Measurements from ENCODE around the gene MYBPHL.

MYBPHL gene, protein sequence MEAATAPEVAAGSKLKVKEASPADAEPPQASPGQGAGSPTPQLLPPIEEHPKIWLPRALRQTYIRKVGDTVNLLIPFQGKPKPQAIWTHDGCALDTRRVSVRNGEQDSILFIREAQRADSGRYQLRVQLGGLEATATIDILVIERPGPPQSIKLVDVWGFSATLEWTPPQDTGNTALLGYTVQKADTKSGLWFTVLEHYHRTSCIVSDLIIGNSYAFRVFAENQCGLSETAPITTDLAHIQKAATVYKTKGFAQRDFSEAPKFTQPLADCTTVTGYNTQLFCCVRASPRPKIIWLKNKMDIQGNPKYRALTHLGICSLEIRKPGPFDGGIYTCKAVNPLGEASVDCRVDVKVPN

DNA sequence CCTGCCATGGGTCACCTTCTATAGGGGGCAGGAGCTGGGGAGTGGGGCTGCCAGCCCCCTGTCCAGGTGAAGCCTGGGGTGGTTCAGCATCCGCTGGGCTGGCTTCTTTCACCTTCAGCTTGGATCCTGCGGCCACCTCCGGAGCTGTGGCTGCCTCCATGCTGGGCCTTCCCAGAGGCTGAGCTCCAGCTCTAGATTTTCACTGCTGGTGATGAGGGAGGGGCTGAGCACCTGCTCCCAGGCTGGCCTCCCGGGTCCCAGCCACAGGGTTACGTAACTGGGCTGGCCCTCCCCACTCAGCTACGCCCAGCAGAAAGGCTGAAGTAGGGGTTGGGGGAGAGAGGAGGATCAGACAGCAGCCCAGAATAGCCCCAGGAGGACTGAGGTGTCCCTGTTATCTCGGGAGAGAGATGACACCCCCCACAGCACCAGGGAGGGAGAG, at the start of gene MYBPHL:
Gene MYBPHL (minus strand): TSS at position 180 of the 442 bp plus-strand sequence. CDS start 20 bp downstream, at position 160.
- in situ Hi-C loops (cut with MboI; ENCODE audit: low sequenced_read_pairs) = no loop called here

DNA sequence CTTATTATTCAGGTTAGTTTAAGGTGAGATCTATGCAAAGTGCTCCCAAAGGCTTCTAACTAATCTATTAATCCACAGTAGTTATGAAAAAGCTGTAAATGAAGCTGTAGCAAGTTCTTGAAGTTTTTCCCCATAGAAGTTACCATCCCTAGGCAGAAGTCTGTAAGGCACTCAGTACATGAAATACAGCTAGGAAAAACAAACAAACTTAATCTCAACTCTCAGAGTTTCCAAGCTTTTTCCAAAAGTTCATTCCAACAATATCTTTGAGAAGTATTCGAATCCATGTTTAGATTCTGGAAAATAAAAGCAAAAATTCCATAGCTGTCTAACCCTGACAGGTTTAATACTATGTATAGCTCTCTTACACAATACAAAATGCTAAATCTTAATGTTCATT, 49.7 kb upstream of the MYBPHL start:
- in situ Hi-C loops (cut with MboI; ENCODE audit: low sequenced_read_pairs) = no loop called here

DNA sequence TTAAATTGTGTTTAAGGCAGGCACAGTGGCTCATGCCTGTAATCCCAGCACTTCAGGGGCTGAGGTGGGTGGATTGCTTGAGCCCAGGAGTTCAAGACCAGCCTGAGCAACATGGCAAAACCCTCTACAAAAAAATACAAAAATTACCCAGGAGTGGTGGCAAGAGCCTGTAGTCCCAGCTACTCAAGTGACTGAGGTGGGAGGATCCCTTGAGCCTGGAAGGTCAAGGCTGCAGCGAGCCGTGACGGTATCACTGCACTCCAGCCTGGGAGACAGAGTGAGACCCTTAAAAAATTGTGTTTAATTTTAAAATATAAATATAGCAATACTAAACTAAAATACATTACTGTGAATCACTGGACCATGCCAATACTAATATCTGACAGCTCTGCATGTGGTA, 48.1 kb upstream of the MYBPHL start:
- in situ Hi-C loops (cut with MboI; ENCODE audit: low sequenced_read_pairs) = no loop called here

DNA sequence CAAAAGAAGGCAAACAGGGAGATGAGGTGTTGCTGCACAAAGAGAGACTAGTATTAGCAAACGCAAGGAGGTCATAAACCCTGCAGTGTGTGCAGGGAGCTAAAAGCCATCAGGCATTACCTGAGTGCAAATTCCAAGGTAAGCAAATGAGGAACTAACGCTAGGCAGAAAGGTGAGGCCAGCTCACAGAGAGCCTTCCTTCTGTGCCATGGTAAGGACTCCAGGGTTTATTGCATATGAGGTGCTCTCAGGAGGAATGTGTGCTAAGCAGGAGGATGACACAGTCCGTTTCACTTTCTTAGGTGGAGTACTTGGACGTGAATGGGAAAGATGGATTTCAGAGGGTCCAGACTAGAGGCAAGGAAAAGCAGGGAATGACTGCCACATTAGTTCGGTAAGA, 44.6 kb upstream of the MYBPHL start:
- in situ Hi-C loops (cut with MboI; ENCODE audit: low sequenced_read_pairs) = no loop called here

DNA sequence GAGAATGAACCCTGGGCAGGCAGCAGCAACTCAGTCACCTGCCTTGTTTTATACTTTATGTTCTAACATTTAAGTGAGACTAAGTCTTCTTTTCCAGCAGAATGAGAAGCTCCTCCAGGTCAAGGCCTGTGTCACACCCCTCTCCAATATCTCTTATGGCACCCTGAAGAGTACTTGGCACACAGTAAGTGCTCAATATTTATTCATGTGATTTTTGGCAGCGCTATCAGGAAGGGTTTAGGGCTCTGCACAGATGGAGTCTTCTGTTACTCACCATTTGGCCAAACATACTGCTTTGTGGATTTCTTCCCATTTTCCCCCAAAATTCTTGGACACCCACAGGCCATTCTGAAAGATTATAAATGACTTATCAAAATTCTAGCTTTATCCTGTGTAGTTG, 43.8 kb upstream of the MYBPHL start:
- in situ Hi-C loops (cut with MboI; ENCODE audit: low sequenced_read_pairs) = no loop called here

DNA sequence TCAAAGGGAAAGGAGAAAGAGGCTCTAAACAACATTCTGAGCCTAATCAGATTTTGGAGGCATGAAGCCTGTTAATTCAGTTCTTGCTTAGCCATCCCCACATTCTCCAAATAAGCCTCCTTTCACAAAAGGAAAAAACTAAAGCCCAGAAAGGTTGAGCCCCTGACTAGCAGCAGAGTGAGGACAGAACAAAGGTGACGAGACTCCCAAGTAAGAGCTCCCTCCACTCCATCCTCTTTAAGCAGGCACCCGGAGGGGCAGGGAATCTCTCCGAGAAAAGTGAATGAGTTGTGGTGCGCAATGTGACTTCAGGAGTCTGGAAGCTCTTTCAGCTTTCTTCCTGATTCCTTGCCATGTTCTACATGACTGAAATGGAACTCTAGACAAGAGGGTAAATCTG, 43.4 kb upstream of the MYBPHL start:
- in situ Hi-C loops (cut with MboI; ENCODE audit: low sequenced_read_pairs) = no loop called here

DNA sequence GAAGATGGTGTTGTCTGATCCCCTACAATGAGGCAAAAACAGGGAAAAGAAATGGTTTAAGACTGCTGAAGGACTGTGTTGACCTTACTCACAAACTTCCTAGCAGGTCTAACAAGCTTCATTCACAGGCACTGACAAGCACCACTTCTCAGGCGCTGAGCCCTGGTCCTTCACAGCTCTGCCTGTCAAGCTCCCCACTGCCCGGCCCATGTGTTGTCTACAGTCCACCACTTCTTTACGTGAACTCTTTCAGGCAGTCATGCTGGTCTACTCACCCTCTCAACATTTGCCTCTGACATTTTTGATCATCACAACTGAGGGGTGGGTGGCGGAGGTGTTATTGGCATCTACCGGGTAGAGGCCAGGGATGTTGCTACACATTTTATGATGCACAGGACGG, 40.7 kb upstream of the MYBPHL start:
- in situ Hi-C loops (cut with MboI; ENCODE audit: low sequenced_read_pairs) = no loop called here

GRCh38 chr1:109341944-109342930, 35.4 kb upstream of the MYBPHL start:
- in situ Hi-C loops (cut with MboI; ENCODE audit: low sequenced_read_pairs) = no loop called here

DNA sequence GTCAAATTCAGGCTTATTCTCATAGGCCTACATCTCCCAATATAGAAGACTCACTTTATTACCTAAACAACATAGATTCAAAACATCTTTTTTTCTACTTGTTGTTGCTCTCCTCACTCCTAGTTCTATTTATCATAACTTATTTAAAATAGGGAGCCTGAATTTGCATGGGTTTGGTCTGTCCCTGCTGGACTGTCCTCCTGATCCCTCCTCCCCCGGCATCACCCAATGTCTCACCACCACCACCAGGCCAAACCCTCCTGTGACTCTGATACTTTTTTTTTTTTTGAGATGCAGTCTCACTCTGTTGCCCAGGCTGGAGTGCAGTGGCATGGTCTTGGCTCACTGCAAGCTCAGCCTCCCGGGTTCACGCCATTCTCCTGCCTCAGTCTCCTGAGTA, 31.8 kb upstream of the MYBPHL start:
- in situ Hi-C loops (cut with MboI; ENCODE audit: low sequenced_read_pairs) = no loop called here

DNA sequence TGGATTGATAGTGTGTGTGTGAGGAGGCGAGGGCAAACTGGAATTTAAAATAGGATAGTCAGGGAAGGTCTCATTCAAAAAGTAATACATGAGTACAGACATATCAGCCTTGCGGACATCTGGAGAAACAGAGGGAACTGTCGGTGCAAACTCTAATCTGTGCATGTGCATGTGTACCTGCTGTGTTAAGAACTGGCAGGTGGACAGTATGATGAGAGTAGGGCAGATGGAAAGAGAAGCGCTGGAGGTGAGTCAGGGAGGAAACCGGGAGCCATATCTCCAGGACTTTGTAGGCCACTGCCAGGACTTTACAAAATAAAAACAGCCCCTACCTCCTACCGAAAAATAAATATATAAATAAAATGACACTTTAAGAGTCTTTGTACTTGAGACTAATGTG, 31.3 kb upstream of the MYBPHL start:
- in situ Hi-C loops (cut with MboI; ENCODE audit: low sequenced_read_pairs) = no loop called here

DNA sequence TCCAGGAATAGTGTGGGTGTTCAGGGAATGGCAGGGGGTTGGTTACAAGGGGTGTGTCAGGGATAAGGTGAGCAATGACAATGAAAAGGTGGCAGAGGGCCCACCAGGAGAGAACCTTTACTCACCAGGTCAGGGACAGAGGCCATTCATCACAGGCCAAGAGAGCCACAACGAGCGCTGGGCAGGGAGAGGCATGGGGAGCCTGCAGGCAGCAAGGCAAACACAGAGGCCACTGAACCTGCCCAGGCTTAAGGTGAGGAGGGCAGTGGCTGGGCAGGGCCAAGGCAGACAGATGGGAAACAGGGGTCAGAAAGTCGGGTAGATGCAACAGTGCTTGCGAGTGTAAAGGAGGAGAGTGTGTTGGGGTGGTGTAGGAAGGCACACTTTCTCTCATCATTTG, 28.3 kb upstream of the MYBPHL start:
- in situ Hi-C loops (cut with MboI; ENCODE audit: low sequenced_read_pairs) = no loop called here

DNA sequence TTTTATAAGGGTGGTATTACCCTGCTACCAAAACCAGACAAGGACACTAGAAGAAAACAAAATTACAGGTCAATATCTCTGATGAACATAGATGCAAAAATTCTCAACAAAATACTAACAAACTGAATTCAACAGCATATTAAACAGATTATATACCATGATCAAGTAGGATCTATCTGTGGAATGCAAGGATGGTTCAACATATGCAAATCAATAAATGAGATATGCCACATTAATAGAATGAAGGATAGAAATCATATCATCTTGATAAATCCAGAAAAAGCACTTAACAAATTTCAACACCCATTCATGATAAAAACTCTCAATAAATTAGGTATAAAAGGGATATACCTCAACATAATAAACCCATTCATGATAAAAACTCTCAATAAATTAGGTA, 24.3 kb upstream of the MYBPHL start:
- in situ Hi-C loops (cut with MboI; ENCODE audit: low sequenced_read_pairs) = no loop called here

DNA sequence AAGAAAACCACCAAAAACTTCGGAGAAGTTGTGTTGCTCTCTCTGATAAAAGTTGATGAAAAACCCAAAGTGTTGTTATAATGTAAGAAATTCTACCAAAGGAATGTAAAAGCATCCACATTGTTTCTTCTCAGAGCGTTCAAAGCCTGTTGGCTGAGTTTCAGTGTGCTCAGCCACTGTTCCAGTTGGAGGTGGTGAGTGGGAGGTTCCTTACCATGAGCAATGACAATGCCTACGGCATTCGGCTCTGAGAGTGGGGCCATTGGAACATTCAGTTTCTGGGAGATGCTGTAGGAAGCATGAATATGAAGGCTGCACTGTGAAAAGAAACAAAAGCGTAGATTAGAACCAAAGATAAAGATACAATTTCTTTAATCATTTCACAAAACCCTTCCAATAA, 20.5 kb upstream of the MYBPHL start:
- in situ Hi-C loops (cut with MboI; ENCODE audit: low sequenced_read_pairs) = no loop called here

GRCh38 chr1:109322974-109323373, 16.2 kb upstream of the MYBPHL start:
- in situ Hi-C loops (cut with MboI; ENCODE audit: low sequenced_read_pairs) = no loop called here

- in situ Hi-C loops (cut with MboI; ENCODE audit: low sequenced_read_pairs) = no loop called here
Measured at GRCh38 chr1:109319114-109319513, 12.3 kb upstream of the MYBPHL start.

- in situ Hi-C loops (cut with MboI; ENCODE audit: low sequenced_read_pairs) = no loop called here
Measured at GRCh38 chr1:109316506-109316905, 9.7 kb upstream of the MYBPHL start.

DNA sequence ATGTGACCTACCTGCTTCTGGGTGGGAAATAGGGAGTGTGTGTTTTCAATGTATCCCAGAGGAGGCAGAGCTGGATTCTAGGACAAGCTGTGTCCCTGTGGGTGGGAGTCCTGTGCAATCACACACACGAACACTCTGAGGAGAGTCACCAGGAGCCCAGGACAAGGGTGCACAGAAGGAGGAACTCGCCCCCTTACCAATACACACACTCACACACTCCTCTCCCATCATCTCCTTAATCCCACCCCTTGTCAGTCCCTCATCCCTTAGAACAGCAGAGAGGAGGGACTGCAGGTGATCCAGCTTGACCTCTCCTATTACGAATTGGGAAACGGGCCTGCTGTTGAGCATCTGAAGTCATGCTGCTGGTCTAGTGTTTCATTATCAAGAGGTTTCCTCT, 8.5 kb upstream of the MYBPHL start:
- in situ Hi-C loops (cut with MboI; ENCODE audit: low sequenced_read_pairs) = no loop called here

DNA sequence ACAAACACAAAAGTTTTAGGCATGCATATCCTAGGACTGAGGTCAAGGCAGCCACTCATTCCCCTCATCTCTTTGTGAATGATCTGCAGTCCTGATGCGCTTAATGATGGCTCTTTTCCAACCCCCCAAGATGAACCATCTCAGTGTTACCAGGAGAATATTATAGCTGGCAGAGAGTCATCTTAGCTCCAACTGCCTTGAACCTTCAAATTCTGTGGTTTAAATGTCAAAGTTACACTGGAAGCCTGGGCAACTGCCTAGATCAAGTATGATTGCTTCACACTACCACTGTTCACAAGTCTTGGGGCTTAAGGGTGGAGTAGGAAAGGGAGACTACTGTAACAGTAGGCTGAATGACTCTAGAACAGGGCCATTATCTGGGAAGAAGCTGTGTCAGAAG, 8.0 kb upstream of the MYBPHL start:
- in situ Hi-C loops (cut with MboI; ENCODE audit: low sequenced_read_pairs) = no loop called here

DNA sequence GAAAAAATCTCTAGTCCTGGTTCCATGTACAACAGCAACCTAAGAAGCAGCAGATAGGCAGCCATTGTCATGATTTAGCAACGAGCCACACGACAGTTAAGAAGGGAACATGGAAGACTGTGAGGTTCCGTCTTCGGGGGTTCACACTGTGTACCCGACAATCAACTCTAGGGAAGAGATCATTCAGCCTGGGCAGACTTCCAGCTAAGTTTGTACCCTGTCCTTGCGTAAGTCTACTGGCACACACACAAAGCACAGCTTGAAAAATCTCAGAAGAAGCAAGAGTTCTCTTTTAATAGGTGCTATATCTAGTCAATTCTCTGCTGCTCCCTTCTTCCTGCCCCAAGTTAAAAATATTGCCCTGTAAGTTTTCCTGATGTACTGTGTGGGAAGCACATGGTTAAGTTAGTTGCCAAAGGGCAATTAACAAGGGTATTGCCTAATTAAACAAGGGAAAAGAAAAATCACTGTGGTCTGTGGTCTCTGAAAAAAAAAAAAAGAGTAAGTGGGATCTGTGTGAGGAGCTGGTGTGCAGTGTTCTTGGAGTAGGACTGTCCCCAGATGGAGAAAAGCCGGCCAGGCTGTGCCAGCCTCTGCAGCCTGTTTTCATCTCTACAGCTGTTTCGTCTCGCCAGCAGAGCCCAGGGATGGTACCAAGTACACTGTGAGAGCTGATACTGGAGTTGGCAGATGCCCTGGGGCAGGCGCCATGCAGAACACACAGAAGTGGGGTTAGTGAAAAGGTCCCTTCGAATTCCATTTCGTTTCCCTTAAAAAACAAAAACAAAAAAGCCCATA, 6.4 kb upstream of the MYBPHL start:
- in situ Hi-C loops (cut with MboI; ENCODE audit: low sequenced_read_pairs) = no loop called here

DNA sequence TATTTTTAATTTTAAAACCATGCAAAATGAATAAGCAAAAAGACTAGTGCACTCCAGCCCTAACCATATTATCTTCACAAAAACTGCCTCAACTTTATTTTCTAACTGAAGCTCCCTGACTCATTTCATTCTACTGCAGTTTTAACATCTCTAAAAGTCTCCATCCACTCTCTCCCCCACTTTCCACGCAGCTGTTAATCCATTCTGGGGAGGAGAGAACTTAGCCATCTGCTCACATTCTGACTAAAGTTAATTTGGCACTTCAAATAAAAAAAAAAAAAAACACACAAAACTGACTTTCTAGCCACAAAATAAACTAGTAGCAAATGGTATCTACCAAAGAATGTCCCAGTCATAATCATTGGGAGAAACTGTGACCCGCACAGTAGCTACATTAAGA, 5.4 kb upstream of the MYBPHL start:
- in situ Hi-C loops (cut with MboI; ENCODE audit: low sequenced_read_pairs) = no loop called here

GRCh38 chr1:109309347-109309746, 2.5 kb upstream of the MYBPHL start:
- in situ Hi-C loops (cut with MboI; ENCODE audit: low sequenced_read_pairs) = no loop called here

Data from hTERT RPE-1 (cell line).